HG02678 (cell line): Measurements from ENCODE around the gene SMIM44.

Source experiments
- ATAC-seq: cut with Tn5 transposase; IDR thresholded peaks from one replicate; pipeline ENCODE4 v1.9.1; 2021; ENCODE audit warnings: mild to moderate bottlenecking, moderate library complexity; ENCODE audit not compliant: unreplicated experiment

The SMIM44 gene

DNA sequence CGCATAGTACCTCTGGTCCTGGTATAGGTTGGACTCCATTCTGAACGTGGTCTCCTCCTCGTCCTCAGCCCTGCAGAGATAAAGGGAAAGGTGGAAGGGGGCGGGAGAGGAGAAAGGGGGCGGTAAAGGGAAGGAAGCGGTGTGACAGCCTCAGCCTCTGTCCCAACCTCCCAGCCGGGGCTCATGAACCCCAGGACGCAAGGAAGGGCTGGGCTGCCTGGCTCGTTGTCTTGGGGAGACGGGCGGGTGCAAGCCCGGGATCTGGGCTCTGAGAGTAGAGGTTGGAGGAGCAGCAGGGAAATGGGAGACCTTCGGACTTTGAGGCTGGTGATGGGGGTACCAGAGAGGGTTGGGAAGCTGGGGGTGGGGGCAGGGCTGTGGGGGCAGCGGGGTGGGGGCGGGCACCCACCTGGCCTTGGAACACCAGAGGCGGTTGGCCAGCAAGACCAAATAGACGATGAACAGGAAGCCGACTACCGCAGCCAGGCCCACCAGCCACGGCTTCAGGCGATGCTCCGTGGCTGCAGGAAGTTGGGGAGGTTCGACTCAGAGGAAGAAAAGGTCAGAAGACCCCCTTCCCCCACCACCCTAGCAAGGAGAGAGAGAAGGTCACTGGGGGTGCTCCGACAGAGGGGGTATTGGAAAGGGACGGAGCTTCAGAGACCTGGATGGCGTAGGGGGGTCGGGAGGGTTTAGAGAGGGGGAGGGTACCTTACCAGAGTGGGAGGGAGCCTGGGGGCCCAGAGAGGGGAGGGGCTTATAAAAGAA is 4.6 kb downstream of the SMIM44 start:
- no peak for ATAC-seq

DNA sequence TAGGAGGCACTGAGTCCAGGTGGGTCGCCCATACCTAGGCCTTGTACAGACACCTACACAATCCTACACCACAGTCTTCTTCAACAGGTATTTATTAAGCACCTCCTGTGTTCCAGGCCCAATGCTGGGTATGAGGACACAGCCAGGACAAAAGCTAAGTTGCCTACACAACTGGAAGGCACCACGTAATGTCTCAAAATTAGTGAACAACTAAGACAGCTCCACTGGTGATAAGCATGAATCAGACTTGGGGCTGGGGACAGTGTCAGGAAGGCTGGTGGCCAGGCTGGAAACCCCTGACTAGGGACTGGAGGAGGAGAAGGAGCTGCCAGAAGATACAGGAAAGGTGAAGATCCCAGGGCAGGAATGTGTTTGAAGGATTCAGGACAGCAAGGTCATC is 5.3 kb downstream of the SMIM44 start:
- ATAC-seq: no peak

DNA sequence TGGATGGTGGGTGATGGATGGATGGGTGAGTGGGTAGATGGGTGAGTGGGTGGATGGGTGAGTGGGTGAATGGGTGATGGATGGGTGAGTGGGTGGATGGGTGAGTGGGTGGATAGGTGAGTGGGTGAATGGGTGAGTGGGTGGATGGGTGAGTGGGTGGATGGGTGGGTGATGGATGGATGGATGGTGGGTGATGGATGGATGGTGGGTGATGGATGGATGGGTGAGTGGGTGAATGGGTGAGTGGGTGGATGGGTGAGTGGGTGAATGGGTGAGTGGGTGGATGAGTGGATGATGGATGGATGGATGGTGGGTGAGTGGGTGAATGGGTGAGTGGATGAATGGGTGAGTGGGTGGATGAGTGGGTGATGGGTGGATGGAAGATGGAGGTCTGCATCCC is 5.7 kb downstream of the SMIM44 start:
- no peak for ATAC-seq

DNA sequence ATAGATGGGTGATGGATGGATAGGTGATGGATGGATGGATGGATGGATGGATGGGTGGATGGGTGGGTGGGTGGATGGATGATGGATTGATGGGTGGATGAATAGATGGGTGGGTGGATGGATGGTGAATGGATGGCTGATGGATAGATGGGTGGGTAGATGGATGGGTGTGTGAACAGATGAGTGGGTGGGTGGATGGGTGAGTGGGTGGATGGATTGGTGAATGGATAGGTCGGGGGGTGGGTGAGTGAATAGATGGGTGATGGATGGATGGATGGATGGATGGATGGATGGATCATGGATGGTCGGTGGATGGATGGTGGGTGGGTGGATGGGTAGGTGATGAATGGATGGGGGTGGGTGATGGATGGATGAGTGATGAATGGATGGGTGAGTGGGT is 6.4 kb downstream of the SMIM44 start:
- ATAC-seq: no peak

DNA sequence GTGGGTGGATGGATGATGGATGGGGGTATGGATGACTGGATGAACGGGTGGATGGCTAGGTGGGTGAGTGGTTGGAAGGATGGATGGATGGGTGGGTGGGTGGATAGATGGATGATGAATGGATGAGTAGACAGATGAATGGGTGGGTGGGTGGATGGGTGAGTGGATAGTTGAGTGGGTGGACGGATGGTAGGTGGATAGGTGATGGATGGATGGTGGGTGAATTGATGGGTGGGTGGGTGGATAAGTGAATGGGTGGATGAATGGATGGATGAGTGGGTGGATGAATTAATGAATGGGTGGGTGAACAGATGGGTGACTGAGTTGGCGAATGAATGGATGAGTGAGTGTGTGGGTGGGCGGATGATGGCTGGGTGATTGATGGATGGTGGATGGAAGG is 7.8 kb downstream of the SMIM44 start:
- ATAC-seq: no peak

DNA sequence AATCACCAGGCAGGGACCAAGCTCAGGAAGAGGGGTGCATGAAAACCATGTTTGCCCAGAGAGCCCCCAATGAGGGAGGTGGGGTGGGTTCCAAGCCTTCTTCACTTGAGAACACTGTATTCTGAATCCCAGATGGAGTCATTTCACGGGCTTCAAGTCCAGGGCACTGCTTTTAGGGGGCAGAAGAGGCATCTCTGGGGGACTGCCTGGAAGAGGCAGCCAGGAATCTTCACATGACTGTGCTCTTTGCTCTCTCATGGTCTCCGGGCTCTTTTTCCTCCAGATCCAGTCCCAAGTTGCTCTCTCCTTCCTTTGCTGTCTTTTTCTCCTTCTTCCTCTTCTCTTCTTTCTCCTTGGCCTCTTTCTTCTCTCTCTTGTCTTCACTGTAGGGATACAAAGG is 8.6 kb downstream of the SMIM44 start:
- no peak for ATAC-seq

DNA sequence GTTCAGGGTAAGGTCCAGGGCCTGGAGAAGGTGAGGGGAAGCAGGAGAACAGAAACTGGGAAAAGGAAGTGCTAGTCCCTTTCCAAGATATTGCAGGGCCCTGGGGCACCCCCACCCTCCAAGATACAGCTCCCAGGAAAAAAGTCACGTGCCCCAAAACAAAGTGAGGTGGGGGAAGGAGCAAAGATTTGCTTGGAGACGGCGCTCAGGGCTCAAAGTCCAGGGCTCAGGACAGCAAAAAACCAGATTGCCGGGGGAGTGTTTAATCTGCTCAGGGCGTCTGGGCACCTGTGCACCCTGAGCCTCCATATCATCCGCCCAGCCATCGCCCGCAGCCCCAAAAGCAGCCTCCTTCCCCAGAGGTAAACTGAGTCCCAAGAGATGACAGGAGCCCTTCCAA is 9.2 kb downstream of the SMIM44 start:
- no peak for ATAC-seq

DNA sequence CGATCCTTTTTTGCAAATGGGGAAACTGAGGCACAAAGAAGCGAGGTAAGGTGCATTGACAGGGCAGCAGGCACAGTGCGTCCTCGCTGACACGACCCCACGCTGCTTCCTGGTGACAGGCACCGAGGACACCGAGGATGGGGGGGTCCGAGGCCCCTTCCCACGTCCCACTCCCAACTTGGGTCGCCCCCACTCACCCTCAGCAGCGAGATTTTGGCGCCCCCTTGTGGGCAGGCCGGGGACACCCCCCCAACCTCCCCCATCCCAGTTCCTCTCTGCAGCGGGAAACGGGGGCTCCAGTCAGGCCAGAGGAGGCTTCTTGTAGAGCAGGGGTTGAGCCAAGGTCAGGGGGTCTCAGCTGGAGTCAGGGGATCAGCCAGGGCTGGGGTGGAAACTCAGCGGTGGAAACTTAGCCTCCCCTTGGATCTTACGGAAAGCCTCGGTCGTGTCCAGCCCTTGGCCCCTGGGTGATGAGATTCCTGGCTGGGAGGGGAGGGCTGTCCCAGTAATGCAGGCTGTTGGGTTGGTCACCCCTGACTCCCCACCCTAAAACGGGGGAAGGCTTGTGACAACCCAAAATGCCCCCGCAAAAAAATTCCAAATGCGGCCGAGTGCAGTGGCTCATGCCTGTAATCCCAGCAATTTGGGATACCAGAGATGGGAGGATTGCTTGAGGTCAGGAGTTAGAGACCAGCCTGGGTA is 11.1 kb downstream of the SMIM44 start:
- no peak for ATAC-seq

DNA sequence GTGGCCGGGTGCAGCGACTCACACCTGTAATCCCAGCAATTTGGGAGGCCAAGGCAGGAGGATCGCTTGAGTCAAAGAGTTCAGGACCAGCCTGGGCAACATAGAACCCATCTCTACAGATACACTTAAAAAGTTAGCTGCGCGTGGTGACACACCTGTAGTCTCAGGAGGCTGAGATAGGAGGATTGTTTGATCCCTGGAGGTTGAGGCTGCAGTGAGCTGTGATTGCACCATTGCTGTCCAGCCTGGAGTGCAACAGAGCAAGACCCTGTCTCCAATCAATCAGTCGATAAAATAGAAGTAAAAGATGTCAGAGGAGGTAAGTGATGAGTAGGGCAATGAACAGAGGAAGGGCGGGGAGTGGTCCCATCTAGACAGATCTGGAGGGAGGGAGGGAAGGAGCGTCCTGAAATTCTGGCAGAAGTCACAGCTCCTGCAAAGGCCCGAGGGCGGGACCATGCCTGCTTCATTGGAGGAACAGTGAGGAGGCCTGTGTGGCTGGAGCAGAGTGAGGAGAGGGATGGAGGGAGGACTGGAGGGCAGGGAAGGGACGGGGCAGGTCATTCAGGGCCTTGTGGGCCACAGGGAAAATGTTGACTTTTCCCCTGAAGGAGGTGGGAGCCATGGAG is 12.6 kb downstream of the SMIM44 start:
- ATAC-seq: no peak

DNA sequence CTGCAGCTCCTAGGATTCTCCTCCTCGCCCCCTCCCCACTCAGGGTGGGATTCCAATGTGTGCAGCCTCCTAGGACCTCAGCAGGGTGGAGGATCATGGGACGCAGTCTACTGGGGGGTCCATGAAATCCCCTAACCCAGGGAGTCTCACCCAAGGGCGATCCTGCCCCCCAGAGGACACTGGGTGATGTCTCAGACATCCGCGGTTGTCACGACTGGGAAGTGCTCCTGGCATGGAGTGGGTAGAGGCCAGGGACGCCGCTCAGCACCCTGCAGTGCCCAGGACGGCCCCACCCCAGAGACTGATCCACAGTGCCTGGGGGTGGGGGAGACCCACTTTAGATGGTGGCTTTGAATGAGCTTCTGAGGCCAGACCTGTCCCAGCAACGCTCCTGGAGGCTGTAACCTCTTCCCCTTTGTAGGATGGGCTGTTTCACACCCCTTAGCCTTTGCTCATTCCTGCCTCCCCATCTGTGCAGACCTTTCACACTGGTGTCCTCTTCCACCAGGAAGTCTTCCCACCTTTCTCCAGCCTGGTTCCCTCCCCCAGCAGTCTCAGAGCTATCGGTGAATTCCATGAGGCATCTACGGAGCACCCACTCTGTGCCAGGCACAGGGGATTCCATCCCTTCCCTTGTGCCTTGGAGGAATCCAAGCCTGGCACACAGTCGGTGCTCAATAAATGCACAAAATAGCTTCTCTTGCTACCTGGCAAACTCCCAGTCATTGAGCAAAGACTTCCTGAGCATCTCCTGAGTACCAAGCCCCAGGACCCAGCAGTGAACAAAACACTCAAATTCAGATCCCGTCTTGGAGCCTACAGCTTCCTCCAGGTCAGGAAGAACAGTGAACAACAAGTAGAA is 13.4 kb downstream of the SMIM44 start:
- no peak for ATAC-seq

DNA sequence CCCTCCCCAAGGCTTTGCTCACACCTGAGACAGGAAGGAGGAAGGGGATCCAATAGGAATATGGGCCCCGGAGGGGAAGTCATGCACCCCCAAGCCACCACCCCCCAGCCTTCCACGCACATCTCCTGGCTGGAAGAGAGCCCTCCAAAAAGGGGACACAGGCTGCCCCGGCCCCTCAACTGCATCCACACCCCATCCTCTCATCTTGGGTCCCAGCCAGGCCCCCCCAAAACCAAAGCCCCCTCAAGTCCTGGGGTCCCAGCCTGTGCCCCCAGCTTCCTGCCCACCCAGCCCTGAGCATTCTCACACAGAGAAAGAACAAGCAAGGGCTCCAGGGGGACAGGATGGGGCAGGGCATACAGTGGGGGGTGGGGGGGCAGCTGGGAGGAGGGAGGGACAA is 15.0 kb downstream of the SMIM44 start:
- ATAC-seq: no peak

DNA sequence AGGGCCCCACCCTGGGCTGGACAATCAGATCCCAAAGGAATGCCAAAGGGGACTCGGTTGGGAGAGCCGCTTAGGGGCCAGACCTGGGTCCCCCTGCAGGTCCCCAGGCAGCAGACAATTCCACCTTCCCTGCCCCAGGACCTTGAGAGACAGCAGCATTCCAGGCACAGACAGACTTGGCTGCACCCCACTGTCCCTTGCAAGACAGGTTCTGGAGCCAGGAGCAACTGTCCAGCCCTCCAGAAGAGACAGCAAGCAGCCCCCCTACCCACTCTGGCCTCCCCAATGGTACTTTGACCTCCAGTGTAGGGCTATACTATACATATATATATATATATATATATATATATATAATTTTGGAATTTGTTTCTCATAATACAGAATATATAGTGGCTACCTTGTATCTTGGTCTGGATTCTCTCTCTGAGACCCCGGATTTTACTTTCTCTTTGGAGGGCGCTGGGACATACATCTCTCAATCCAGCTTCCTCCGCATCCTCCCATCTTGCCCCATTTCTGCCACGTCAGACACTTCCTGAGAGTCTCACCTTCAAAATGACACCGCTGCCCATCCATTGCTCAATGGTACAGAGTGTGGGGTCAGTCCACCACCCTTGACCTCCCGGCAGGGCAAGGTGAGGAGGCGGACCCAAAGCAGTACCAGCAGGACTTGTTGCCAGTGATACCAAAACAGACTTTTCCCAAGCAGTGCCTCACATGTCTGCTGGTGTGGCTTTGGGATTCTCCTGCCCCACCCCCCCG is 15.6 kb downstream of the SMIM44 start:
- ATAC-seq: no peak

DNA sequence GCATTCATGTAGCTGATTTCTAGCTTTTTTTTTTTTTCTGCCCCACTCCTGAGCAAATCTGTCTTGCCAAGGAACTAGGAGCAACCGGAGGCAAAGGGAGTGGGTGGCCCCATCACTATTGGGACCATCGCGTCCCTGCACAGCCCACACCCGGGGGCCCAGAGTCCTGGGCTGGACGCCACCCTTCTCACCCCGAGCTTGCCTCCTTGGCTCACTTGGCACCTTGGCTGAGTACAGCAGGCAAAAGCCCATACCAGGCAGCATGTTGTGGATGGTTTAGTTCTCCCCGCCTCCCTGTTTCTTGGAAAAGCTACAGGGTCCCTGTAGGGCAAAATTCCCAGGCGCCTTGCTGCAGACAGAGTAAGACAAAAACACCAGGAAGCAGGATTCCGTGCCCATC is 16.6 kb downstream of the SMIM44 start:
- no peak for ATAC-seq

DNA sequence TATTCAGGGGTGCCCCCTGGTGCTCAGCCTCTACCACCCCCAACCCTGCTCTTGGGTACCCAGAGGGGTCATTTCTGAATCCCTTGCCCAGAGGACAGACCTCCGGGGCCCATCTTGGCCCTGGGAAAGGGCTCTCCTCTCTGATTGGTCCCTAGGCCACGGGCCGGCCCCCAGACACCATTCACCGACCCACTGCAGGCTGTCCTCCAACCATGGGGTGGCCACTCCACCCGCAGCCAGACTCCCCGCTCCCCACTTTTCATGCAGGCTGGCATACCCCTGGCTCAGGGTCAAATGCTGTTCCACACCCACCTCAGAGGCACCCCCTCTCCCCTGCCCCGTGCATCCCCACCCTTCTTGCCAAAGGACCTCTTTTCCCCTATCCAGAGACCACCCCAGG is 17.7 kb downstream of the SMIM44 start:
- ATAC-seq: no peak

DNA sequence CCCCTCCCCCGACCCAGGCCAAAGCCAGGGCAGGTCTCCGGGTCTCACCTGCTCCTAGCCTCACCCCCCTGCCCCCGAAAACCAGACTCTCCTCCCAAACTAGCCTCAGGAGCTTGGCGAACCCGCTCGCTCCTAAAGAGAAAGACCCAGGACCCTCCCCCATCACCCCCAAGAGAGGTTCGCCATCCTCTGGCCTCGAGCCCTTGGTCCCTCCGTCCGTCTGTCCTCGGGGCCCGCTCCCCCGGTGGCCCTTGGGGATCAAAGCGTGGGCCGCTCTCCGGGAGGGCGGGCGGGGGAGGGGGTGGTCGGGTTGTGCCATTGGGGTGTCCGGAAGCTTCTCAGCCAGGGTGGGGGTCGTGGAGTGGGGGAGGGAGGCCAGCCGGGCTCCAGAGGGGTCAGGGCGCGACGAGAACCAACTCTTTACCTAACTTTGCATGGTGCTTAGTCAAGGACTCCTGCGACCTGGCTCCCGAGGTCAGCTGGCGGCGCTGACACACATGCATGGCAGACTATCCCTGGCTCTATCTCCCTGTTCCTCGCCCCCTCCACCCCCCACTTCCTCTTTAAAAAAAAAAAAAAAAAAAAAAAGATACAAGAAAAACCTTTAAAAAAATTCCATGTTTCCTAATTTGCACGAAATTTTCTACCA is 18.5 kb downstream of the SMIM44 start:
- no peak for ATAC-seq

DNA sequence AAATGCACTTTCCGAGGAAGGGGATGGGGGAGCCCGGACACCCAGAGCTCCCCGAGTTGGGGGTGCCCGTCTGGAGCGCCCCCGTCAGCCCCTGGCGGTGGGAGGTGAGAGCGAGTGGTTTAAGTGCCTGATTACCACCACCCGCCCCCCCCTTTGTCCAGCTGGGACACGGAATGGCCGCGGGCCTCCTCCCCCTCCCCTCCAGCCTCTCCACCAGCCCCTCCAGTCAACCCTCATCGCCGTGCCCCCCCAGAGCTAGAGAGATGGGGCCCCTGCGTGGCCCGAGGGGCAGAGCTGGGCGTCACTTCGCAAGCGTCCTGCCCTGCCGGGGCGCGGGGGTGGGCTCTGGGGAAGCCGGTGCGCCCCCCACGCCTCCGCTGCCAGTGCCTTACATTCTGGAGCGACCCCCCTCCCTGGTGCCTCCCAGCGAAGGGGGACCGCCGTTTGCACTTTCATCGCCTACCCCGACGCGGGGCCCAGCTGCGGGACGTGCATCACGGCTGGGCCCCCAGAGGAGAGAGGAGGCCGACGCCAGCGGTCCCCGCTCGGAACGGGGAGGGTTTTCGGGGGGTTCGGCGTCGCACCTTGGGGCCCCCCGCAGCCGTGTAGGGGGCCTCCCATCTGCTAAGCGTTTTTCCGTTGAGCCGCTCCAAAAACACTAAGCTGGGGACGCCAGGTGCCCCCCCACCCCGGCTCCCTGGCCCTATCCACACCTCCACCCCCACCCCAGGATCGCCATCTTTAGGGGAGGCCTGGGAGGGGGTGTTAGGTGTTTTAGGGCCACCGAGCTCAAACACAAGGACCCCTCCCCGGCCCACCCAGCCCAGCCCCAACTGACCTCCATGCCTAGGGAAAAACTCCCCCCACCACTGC is 19.3 kb downstream of the SMIM44 start:
- ATAC-seq: no peak

DNA sequence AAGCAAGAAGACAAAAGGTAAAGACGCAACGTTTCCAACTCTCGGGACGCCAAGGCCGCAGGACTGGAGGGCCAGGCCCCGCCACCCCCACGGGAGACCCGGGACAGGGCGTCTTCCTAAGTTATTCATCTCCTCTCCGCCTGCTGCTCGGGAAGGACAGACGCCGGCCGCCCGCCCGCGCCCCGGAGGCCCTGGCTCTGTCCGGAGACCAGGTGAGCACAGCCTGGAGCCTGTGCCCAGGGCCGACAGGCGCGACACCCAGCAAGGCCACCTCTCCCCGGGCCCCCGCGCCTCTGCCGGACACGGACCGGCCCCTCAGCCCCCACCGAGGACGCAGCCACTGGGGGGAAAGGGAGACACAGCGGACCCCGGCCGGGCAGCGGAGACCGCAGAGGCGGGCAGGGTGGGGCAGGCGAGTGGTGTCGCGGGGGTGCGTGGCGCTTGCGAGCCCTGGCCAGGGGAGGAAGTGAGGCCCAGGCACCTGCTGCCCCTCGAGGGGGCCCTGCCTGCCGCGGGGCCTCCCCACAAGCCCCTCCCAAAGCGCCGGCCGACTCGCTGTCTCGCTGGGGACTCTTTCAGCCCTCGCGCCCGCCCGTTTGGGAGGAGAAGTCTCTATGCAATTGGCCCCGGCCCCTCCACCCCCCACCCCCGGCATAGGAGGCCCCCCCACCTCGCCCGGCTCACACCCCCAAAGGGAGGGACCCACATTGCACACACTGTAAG is 20.1 kb downstream of the SMIM44 start:
- no peak for ATAC-seq

DNA sequence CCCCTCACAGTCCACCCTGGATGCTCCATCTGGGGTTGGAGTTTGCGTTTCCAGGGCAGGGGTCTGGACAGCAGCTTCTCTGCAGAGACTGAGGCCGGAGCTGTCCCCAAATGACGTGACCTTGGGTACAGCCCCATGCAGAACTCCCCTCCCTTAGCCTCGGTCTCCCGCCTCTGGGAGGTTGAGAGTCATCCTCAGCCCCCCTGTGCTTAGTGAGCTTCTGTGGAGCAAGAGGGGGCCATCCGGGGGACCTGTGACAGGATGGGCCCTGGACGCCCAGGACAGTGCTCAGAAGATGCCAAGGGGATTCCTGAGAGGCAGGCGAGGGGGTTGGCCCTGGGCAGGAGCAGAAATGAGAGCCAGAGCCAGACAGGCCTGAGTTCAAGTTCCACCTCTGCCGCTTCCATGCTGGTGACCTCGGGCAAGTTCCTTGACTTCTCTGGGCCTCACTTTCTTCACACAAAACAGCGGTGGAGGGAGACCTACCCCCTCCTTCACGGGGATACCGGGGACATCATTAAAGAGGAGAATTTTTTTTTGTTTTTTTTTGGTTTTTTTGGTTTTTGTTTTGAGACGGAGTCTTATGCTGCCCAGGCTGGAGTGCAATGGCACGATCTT is 23.2 kb downstream of the SMIM44 start:
- ATAC-seq: no peak
